HG02588 (cell line): Measurements from ENCODE around the gene OCIAD1.
"Not testable (repeated sequence)": the region's sequence is repeated elsewhere in the genome, so short reads cannot be mapped to it uniquely, and the experiment has no call there.

Experiments used
- ATAC-seq: cut with Tn5 transposase; IDR thresholded peaks from one replicate; pipeline ENCODE4 v1.9.1; 2021; ENCODE audit warnings: mild to moderate bottlenecking, moderate library complexity; ENCODE audit not compliant: unreplicated experiment

OCIAD1 gene

DNA sequence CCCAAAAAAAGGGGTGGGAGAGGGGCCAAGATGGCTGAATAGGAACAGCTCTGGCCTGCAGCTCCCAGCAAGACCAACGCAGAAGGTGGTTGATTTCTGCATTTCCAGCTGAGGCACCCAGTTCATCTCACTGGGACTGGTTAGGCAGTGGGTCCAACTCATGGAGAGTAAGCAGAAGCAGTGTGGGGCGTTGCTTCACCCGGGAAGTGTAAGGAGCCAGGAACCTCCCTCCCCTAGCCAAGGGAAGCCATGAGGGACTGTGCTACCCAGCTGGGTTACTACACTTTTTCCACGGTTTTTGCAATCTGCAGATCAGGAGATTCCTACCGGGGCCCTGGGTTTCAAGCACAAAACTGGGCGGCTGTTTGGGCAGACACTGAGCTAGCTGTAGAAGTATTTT is 13.9 kb upstream of the OCIAD1 start:
- ATAC-seq = no peak

GRCh38 chr4:48821431-48821830 is 9.5 kb upstream of the OCIAD1 start:
- ATAC-seq = not testable (repeated sequence)

DNA sequence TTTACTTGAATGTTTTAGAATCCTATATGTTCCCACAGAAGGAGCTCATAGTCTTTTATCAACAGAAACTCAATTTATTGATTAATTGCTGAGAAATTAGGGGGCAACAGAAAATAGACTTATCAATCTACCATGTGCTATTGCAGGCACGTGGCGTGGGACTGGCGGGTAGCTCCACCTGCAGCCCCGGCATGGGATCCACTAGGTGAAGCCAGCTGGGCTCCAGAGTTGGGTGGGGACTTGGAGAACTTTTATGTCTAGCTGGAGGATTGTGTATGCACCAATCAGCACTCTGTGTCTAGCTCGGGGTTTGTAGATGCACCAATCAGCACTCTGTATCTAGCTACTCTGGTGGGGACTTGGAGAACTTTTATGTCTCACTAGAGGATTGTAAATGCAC is 3.3 kb upstream of the OCIAD1 start:
- no peak for ATAC-seq

GRCh38 chr4:48831532-48832030 is 693 bp downstream of the OCIAD1 start:
- no peak for ATAC-seq

GRCh38 chr4:48832571-48832970 is 1.7 kb downstream of the OCIAD1 start:
- ATAC-seq = no peak

DNA sequence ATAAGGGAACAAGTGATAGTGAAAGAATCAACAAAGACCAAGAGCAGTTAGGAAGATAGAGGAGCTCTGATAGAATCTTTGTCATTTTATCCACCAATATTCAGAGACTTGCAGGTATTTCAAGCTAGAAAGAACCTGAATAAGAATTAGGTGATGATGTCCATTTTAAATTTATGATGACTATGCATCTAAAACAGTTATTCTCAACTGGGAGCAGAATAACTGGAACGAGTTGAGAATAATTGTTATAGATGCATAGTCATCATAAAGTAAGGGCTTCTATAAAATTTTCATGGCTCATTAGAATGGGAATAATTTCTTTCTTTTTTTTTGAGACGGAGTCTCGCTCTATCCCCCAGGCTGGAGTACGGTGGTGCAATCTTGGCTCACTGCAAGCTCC is 5.8 kb downstream of the OCIAD1 start:
- ATAC-seq = no peak

DNA sequence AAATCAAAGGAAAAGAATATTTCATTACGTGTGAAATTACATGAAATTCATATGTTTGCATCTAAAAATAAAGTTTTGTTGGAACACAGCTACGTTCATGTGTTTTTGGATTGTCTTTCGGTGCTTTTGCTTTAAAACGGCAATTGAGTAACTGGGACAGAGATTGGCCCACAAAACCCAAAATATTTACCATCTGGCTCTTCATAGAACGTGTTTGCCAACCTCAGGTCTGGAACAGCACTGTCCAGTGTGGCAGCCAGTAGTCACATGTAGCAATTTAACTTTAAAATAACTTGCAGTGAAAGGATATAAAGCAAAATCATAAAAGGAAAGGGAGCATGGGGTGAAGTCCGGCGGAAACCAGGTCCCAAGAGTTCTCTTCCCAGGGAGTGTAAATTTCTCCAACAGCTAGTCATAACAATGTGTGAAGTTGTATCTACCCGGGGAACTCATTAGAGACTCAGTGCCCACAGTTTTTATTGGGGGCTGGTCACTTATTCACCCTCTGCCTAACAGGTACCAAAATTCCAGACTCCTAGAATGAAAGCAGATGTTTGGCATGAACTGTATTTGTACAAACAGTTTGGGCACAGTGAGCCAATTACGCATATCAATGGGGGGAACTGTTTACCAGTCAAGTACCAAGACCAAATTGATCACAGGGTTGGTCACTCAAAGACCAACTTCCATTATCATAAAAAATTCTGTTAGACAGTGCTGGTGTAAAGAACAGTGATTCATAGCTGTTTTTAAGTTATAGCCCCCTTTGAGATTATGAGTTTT is 10.3 kb downstream of the OCIAD1 start:
- no peak for ATAC-seq

DNA sequence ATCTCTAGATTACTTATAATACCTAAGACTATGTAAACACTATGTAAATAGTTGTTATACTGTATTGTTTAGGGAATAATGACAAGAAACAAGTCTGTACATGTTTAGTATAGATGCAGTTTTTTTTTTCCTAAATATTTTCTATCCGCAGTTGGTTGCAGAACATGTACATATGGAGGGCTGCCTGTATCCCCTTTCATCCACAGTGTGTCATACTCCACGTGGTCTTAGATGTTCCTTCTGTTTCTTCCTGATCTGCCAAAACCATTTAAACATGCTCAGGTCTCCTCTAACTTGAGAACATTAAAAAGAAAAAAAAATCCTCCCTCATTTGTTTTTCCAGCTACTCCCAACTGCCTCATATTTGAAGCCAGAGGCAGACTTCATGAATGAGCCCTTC is 14.0 kb downstream of the OCIAD1 start:
- no peak for ATAC-seq

DNA sequence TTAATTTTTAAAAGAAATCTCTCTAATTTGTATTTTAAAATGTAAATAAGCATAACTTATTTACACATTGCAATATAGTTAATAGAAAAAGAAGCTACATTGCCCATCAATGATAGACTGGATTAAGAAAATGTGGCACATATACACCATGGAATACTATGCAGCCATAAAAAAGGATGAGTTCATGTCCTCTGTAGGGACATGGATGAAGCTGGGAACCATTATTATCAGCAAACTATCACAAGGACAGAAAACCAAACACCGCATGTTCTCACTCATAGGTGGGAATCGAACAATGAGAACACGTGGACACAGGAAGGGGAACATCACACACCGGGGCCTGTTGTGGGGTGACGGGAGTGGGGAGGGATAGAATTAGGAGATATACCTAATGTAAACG is 17.9 kb downstream of the OCIAD1 start:
- not testable (repeated sequence) for ATAC-seq

DNA sequence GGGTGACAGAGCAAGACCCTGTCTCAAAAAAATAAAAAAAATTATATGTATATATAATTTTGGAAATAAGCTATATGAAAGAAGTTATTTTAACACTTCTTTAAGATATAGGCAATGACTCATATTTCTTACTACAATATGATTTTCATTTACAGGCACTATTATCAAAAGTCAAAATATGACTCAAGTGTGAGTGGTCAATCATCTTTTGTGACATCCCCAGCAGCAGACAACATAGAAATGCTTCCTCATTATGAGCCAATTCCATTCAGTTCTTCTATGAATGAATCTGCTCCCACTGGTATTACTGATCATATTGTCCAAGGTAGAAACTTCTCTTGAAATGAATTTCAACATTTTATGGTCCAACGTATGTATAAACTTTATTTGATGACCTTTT is 20.8 kb downstream of the OCIAD1 start:
- ATAC-seq = no peak

- no peak for ATAC-seq
These were observed 22.9 kb downstream of the OCIAD1 start for GRCh38 chr4:48853604-48854394.

GRCh38 chr4:48854395-48854683 is 23.5 kb downstream of the OCIAD1 start:
- no peak for ATAC-seq

GRCh38 chr4:48854982-48855381 is 24.1 kb downstream of the OCIAD1 start:
- no peak for ATAC-seq

- no peak for ATAC-seq
These were observed 27.2 kb downstream of the OCIAD1 start for GRCh38 chr4:48858130-48858529.

DNA sequence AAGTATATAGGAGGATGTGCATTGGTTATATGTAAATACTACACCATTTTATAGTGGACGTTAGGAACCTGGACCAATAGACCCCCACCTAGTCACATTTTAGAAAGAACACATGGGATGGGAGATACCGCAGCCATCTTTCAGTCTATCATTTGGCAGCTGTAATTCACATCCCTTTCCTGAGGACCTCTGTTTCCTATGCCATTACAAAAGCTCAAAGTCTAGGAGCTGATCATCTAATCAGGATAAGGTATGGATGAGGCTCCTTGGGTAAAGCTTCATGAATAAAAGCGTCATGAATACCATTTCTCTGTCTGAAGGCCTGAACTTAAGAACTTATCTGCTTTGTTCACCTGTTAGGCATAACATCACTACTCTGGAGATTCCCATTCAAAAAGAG is 31.1 kb downstream of the OCIAD1 start:
- no peak for ATAC-seq

- no peak for ATAC-seq
These were observed 31.8 kb downstream of the OCIAD1 start for GRCh38 chr4:48862661-48863060.

DNA sequence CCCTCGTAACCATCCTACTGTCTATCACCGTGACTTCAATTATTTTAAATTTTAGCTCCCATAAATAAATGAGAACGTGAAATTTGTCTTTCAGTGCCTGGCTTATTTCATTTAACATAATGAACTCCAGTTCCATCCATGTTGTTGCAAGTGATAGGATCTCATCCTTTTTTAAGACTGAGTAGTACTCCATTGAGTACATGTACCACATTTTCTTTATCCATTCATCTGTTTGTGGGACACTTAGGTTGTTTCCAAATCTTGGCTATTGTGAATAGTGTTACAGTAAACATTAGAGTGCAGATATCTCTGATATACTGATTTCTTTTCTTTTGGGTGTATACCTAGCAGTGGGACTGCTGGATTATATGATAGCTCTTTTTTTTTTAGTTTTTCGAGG is 32.8 kb downstream of the OCIAD1 start:
- ATAC-seq = no peak

DNA sequence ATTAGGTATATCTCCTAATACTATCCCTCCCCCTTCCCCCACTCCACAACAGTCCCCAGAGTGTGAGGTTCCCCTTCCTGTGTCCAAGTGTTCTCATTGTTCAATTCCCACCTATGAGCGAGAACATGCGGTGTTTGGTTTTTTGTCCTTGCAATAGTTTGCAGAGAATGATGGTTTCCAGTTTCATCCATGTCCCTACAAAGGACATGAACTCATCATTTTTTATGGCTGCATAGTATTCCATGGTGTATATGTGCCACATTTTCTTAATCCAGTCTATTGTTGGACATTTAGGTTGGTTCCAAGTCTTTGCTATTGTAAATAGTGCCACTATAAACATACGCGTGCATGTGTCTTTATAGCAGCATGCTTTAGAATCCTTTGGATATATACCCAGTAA is 33.8 kb downstream of the OCIAD1 start:
- ATAC-seq = not testable (repeated sequence)

DNA sequence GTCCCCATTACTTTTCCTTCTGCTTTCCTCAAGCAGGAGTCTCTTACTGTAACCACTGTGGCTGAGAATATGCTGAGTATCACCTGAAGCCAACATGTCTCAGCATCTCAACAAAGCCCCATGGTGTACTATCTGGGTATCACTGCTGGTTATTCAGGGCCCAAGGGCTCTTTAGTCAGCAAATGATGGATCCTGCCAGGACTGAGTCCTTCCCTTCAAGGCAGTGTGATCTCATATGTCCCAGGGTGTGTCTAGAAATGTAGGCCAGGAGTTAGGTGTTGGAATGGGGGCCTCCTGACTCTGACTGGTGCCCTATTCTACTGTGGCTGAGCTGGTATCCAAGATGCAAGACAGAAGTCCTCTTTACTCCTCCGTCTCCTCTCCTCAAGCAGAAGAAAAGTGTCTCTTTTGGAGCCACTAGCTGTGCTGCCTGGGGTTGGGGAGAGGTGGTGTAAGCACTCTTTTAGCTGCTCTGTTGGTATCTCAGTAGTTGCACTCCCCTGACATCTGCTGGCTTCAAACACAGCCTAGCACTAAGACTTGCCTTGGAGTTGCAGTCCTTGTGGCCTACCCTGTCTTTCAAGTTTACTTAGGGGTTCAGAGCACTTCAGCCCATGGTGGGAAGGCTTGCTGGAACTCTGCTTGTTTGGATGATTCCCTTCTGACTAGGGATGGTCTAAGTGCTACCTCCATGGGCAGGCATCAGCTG is 47.1 kb downstream of the OCIAD1 start:
- ATAC-seq = no peak

GRCh38 chr4:48879561-48880442 is 48.9 kb downstream of the OCIAD1 start:
- no peak for ATAC-seq

GRCh38 chr4:48881646-48882045 is 50.8 kb downstream of the OCIAD1 start:
- not testable (repeated sequence) for ATAC-seq
